MM.1S (cell line): ENCODE results near the gene NUB1.

Experiments
- DNase-seq: peaks from one replicate; pipeline ENCODE4 v3.0.0-alpha.2; 2015
- H2AFZ ChIP-seq: fragments of 300-600 bp; sonication (generic); 2 replicates; pipeline ENCODE4 v1.6.0; 2016; ENCODE audit warnings: antibody characterized with exemption, low read length
- H3F3A ChIP-seq: fragments of 300-600 bp; sonication (generic); 2 replicates; pipeline ENCODE4 v1.6.1; 2016; ENCODE audit warnings: mild to moderate bottlenecking, antibody characterized with exemption, low read length, moderate library complexity, mixed read lengths; ENCODE audit not compliant: insufficient read depth
- H3K27ac ChIP-seq: fragments of 300-600 bp; sonication (generic); 2 replicates; pipeline ENCODE4 v1.5.1; 2016; ENCODE audit warnings: mild to moderate bottlenecking, low read length
- H3K27me3 ChIP-seq: fragments of 300-600 bp; sonication (generic); replicated peaks from 2 replicates; pipeline ENCODE4 v1.6.0; 2016; ENCODE audit warnings: low read length; ENCODE audit not compliant: insufficient read depth
- H3K36me3 ChIP-seq: fragments of 300-600 bp; sonication (generic); replicated peaks from 2 replicates; pipeline ENCODE4 v1.6.1; 2016; ENCODE audit warnings: mild to moderate bottlenecking, low read length, mixed read lengths; ENCODE audit not compliant: insufficient read depth
- H3K4me1 ChIP-seq: fragments of 300-600 bp; sonication (generic); 2 replicates; pipeline ENCODE4 v1.6.1; 2016; ENCODE audit warnings: low read length, mixed read lengths
- H3K4me2 ChIP-seq: fragments of 300-600 bp; sonication (generic); 2 replicates; pipeline ENCODE4 v1.6.0; 2016; ENCODE audit warnings: low read depth, low read length
- H3K4me3 ChIP-seq: fragments of 300-600 bp; sonication (generic); 2 replicates; pipeline ENCODE4 v1.5.1; 2016; ENCODE audit warnings: low read length, mixed read lengths
- H3K79me2 ChIP-seq: fragments of 300-600 bp; sonication (generic); 2 replicates; pipeline ENCODE4 v1.6.1; 2016; ENCODE audit warnings: mixed run types, low read length, mixed read lengths
- H3K9ac ChIP-seq: fragments of 300-600 bp; sonication (generic); 2 replicates; pipeline ENCODE4 v1.6.1; 2016; ENCODE audit warnings: low read length, mixed read lengths
- H3K9me2 ChIP-seq: fragments of 300-600 bp; sonication (generic); replicated peaks from 2 replicates; pipeline ENCODE4 v1.6.1; 2016; ENCODE audit warnings: mild to moderate bottlenecking, low read length, mixed read lengths; ENCODE audit not compliant: insufficient read depth
- H3K9me3 ChIP-seq: fragments of 300-600 bp; sonication (generic); replicated peaks from 2 replicates; pipeline ENCODE4 v1.6.1; 2016; ENCODE audit warnings: mild to moderate bottlenecking, low read length, mixed read lengths; ENCODE audit not compliant: insufficient read depth
- H4K20me1 ChIP-seq: fragments of 300-600 bp; sonication (generic); 2 replicates; pipeline ENCODE4 v1.6.1; 2016; ENCODE audit warnings: mild to moderate bottlenecking, low read length, moderate library complexity, mixed read lengths; ENCODE audit not compliant: insufficient read depth
- CTCF ChIP-seq: fragments of 300-600 bp; sonication (generic); IDR thresholded peaks from 2 replicates; pipeline ENCODE4 v1.5.1; 2016; ENCODE audit warnings: antibody characterized with exemption, low read length, mixed read lengths
- EZH2 ChIP-seq: fragments of 300-600 bp; sonication (generic); optimal IDR thresholded peaks from 2 replicates; pipeline ENCODE3; 2017; ENCODE audit warnings: low read depth, mild to moderate bottlenecking, antibody characterized with exemption, low read length, mixed read lengths
- EZH2phosphoT487 ChIP-seq: fragments of 300-600 bp; sonication (generic); IDR thresholded peaks from 2 replicates; pipeline ENCODE4 v1.6.1; 2018; ENCODE audit warnings: antibody characterized with exemption, low read length

The NUB1 gene

DNA sequence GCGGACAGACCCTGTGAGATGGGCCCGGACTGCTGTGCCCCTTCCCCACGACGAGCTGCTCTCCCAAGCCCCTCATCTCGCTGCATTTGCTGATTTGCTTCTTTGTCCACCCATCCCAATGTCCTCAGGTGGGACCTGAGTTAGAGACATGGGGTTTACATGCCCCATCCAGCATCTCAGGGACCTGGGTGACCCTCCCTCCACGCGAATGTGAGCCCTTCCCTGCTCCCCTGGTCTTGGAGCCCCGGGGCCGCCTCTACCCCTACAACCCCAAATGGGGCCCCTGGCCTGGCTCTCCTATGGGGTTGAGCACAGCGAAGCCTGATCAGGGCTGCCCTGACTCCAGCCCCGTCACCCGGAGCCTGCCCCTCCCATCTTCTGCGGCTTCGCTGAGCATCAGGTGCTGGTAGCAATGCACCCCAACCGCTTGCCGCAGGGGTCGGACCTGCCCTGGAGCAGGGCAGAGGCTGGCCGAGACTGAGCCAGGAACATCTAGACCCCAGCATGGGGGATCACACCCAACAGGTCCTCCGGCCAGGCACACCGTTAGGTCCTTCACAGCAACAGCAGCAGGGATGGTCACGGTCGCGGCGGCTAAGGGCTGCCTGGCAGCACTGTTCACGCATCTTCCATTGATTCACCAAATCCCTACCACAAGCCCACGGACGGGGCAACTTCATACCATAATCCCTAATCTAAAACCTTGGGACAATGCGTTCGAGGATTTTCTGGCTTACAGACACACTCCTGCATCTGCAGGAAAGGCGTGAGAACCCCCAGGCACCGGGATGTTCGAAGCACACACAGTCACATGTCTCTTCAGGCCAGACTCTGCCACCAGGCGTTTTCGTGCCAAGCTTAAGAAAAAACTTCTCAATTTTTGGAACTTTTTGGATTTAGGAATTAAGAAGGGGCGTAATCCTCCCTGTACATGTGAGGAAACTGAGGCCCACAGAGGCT, 52.7 kb downstream of the NUB1 start:
- Histone ChIP-seq H3F3A (no peaks in the 10 kb centered on the region), H3K9ac (no peak overlapping the region), H3K9me2 (no peaks in the 10 kb centered on the region), H3K27me3 (peaks cover 79% of the 10 kb centered on the region), H3K4me2 (no peak overlapping the region), H3K27ac (no peak overlapping the region), H3K4me3 (no peak overlapping the region), H3K9me3 (no peaks in the 10 kb centered on the region), H2AFZ (no peak overlapping the region), H3K36me3 (no peaks in the 10 kb centered on the region), H3K4me1 (no peaks in the 10 kb centered on the region), H3K79me2 (no peaks in the 10 kb centered on the region), H4K20me1 (no peaks in the 10 kb centered on the region)
- DNase-seq, result no peak
- TF ChIP-seq CTCF, result no peak
- TF ChIP-seq EZH2, result no peak
- no peak for TF ChIP-seq EZH2phosphoT487

- Histone ChIP-seq H2AFZ (no peak overlapping the region), H3K27ac (no peak overlapping the region), H3K36me3 (no peaks in the 10 kb centered on the region), H3K79me2 (no peaks in the 10 kb centered on the region), H3K4me1 (0 out of 2 replicates have a peak, but pooled peaks cover under 1% of the 10 kb centered on the region), H3K9ac (no peak overlapping the region), H3K9me2 (no peaks in the 10 kb centered on the region), H4K20me1 (no peaks in the 10 kb centered on the region), H3F3A (no peaks in the 10 kb centered on the region), H3K4me2 (no peak overlapping the region), H3K9me3 (no peaks in the 10 kb centered on the region), H3K27me3 (peaks cover 72% of the 10 kb centered on the region), H3K4me3 (no peak overlapping the region)
- DNase-seq, result no peak
- no peak for TF ChIP-seq EZH2phosphoT487
- no peak for TF ChIP-seq EZH2
- no peak for TF ChIP-seq CTCF
Observed at GRCh38 chr7:151395036-151395367, 53.4 kb downstream of the NUB1 start.

- TF ChIP-seq EZH2, result no peak
- TF ChIP-seq CTCF, result no peak
- TF ChIP-seq EZH2phosphoT487, result no peak
- Histone ChIP-seq H3F3A (no peaks in the 10 kb centered on the region), H3K9ac (no peak overlapping the region), H3K9me2 (no peaks in the 10 kb centered on the region), H3K4me1 (0 out of 2 replicates have a peak, but pooled peaks cover 2% of the 10 kb centered on the region), H3K79me2 (no peaks in the 10 kb centered on the region), H3K4me2 (no peak overlapping the region), H3K27me3 (peaks cover 65% of the 10 kb centered on the region), H2AFZ (no peak overlapping the region), H3K4me3 (no peak overlapping the region), H3K27ac (no peak overlapping the region), H3K9me3 (no peaks in the 10 kb centered on the region), H3K36me3 (no peaks in the 10 kb centered on the region), H4K20me1 (no peaks in the 10 kb centered on the region)
- no peak for DNase-seq
Observed at GRCh38 chr7:151396328-151396970, 54.8 kb downstream of the NUB1 start.
